ENCODE data around the gene PARP11.

PARP11 gene

DNA sequence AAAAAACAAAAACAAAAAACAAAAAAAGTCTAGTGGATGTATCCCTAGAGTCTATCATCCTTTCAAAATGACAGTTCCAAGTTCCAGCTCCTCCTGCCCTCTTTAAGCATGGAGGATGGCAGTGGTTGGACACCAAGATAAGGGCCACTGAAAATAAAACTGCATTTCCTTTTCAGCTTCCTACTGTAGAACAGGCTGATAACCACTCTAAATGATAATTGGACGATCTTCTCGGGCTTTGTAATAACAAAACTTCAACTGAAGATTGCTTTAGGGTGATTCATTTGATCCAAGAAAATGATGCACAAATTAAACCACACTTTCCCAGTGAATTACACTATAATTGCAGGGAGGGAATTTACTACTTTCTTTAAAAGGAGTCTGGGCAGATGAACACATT is 78.1 kb downstream of the PARP11 start:
- no peaks in the 10 kb centered on the region for H3K36me3 ChIP-seq (ENCODE audit: control insufficient read depth, low read length)
- H4K20me1 ChIP-seq (ENCODE audit: control insufficient read depth, insufficient read depth, low read depth, low read length) = no peaks in the 10 kb centered on the region
- H3K27ac ChIP-seq (ENCODE audit: low read depth, low read length) = no peak overlapping the region
- no peaks in the 10 kb centered on the region for H3K27me3 ChIP-seq (ENCODE audit: control insufficient read depth, low read length)
- H3K4me1 ChIP-seq (ENCODE audit: control insufficient read depth, low read length) = no peaks in the 10 kb centered on the region
- H3K79me2 ChIP-seq (ENCODE audit: control insufficient read depth, low read length) = no peaks in the 10 kb centered on the region
- H3K4me3 ChIP-seq (ENCODE audit: low read length) = no peak overlapping the region
- no peak overlapping the region for H3K4me2 ChIP-seq (ENCODE audit: low read length)
- TF ChIP-seq, protein P1, sequence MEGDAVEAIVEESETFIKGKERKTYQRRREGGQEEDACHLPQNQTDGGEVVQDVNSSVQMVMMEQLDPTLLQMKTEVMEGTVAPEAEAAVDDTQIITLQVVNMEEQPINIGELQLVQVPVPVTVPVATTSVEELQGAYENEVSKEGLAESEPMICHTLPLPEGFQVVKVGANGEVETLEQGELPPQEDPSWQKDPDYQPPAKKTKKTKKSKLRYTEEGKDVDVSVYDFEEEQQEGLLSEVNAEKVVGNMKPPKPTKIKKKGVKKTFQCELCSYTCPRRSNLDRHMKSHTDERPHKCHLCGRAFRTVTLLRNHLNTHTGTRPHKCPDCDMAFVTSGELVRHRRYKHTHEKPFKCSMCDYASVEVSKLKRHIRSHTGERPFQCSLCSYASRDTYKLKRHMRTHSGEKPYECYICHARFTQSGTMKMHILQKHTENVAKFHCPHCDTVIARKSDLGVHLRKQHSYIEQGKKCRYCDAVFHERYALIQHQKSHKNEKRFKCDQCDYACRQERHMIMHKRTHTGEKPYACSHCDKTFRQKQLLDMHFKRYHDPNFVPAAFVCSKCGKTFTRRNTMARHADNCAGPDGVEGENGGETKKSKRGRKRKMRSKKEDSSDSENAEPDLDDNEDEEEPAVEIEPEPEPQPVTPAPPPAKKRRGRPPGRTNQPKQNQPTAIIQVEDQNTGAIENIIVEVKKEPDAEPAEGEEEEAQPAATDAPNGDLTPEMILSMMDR (IDR thresholded peaks at IDR 0.05; ENCODE audit: low read depth, low read length, poor library complexity, severe bottlenecking) = no peak
- TF ChIP-seq EZH2phosphoT487 (IDR thresholded peaks at IDR 0.05; ENCODE audit: borderline replicate concordance, low read length) = no peak
- no peaks in the 10 kb centered on the region for H3K9me3 ChIP-seq (ENCODE audit: control insufficient read depth, insufficient read depth, low read length)
- H3K9me2 ChIP-seq (replicated peaks; ENCODE audit: control insufficient read depth, low read length) = no peaks in the 10 kb centered on the region
- no peaks in the 10 kb centered on the region for H3F3A ChIP-seq (ENCODE audit: control insufficient read depth, insufficient read depth)

DNA sequence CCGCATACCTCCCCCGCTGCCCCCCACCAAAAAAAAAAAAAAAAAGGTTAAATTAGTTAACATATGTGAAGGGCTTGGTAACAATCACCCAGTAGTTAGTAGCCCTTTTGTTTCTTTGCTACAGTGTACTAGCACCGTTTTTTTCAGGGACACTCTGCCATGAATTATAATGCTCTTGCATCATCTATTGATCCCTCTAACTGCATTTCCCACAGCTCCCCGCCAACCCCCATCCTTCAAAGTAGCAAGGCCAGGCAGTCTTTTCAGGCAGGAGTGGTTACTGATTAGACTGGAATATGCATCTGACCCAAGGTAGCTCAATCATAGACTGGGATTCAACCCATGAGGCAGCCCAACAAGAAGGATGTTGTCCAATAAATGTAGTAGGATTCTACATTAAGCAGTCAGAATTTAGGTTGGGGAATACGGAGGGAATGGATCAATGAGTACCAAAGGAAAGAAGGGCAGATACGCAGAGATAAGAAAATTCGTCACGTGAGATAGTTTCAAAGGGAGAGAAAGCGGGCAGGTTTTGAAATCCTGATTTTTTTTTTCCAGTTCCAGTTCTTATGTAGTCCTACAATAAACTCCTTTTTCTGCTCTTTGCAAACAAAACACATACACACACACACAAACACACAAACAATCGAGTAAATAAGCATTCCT is 80.4 kb downstream of the PARP11 start:
- Histone ChIP-seq H3K4me2 (ENCODE audit: low read length) (no peak overlapping the region), H4K20me1 (ENCODE audit: control insufficient read depth, insufficient read depth, low read depth, low read length) (no peaks in the 10 kb centered on the region), H3K79me2 (ENCODE audit: control insufficient read depth, low read length) (no peaks in the 10 kb centered on the region), H3K27me3 (ENCODE audit: control insufficient read depth, low read length) (no peaks in the 10 kb centered on the region), H3K4me3 (ENCODE audit: low read length) (no peak overlapping the region), H3K4me1 (ENCODE audit: control insufficient read depth, low read length) (no peaks in the 10 kb centered on the region), H3K9me3 (ENCODE audit: control insufficient read depth, insufficient read depth, low read length) (no peaks in the 10 kb centered on the region), H3K36me3 (ENCODE audit: control insufficient read depth, low read length) (no peaks in the 10 kb centered on the region), H3K9me2 (replicated peaks; ENCODE audit: control insufficient read depth, low read length) (no peaks in the 10 kb centered on the region), H3F3A (ENCODE audit: control insufficient read depth, insufficient read depth) (no peaks in the 10 kb centered on the region), H3K27ac (ENCODE audit: low read depth, low read length) (no peak overlapping the region)
- TF ChIP-seq, protein P1 (IDR thresholded peaks at IDR 0.05; ENCODE audit: low read depth, low read length, poor library complexity, severe bottlenecking) = no peak
- TF ChIP-seq EZH2phosphoT487 (IDR thresholded peaks at IDR 0.05; ENCODE audit: borderline replicate concordance, low read length) = no peak

DNA sequence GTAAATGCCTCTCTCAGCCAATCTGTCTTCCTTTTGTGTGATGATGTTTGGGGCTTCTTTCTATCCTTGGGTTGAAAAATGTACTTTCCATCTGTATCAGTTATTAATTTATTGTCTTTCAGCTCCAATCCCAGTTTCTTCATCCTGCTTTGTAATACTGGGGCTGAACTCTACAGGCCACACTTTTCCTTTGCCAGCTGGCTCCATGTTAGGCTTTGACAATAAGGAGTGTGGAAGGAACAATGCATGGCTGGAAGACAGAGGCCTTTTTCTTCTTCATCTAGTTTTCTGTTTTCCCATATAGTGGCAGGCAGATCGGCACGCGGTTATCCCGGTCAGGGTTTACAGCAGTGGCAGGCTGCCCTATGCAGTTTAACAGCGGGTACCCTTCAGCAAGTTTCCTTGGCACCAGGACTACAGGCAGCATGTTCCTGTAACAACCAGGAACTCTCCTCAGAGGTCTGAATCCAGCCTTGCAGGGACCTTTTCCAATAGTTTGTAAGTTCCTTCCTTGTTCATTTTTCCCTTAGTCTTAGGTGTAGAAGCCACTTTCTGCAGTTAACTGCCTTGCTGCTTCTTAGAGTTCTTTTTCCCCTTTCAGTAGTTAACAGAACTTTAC is 81.8 kb downstream of the PARP11 start:
- no peaks in the 10 kb centered on the region for H3K27me3 ChIP-seq (ENCODE audit: control insufficient read depth, low read length)
- TF ChIP-seq EZH2phosphoT487 (IDR thresholded peaks at IDR 0.05; ENCODE audit: borderline replicate concordance, low read length) = no peak
- TF ChIP-seq, protein P1 (IDR thresholded peaks at IDR 0.05; ENCODE audit: low read depth, low read length, poor library complexity, severe bottlenecking) = no peak
- H3K79me2 ChIP-seq (ENCODE audit: control insufficient read depth, low read length) = no peaks in the 10 kb centered on the region
- H4K20me1 ChIP-seq (ENCODE audit: control insufficient read depth, insufficient read depth, low read depth, low read length) = no peaks in the 10 kb centered on the region
- no peaks in the 10 kb centered on the region for H3K9me3 ChIP-seq (ENCODE audit: control insufficient read depth, insufficient read depth, low read length)
- no peaks in the 10 kb centered on the region for H3F3A ChIP-seq (ENCODE audit: control insufficient read depth, insufficient read depth)
- no peaks in the 10 kb centered on the region for H3K36me3 ChIP-seq (ENCODE audit: control insufficient read depth, low read length)
- no peak overlapping the region for H3K4me2 ChIP-seq (ENCODE audit: low read length)
- H3K27ac ChIP-seq (ENCODE audit: low read depth, low read length) = no peak overlapping the region
- H3K4me3 ChIP-seq (ENCODE audit: low read length) = no peak overlapping the region
- H3K9me2 ChIP-seq (replicated peaks; ENCODE audit: control insufficient read depth, low read length) = no peaks in the 10 kb centered on the region
- peaks cover 5% of the 10 kb centered on the region for H3K4me1 ChIP-seq (ENCODE audit: control insufficient read depth, low read length)
